ENCODE measurements around the gene SYNGAP1.

- no peak for TF ChIP-seq MAZ (IDR thresholded peaks at IDR 0.05; ENCODE audit: borderline replicate concordance, low read depth, low read length)
- no peak for TF ChIP-seq CTCF (conservative IDR thresholded peaks at IDR 0.05; ENCODE audit: low read depth, low read length)
- TF ChIP-seq POLR2A (IDR thresholded peaks at IDR 0.05; ENCODE audit: low read depth, low read length): no peak
- no peak for TF ChIP-seq FOS (IDR thresholded peaks at IDR 0.05; ENCODE audit: low read depth, low read length)
- TF ChIP-seq CHD1 (IDR thresholded peaks at IDR 0.05; ENCODE audit: low read depth, low read length): no peak
- TF ChIP-seq SMC3 (IDR thresholded peaks at IDR 0.05; ENCODE audit: low read depth, low read length): no peak
- TF ChIP-seq BHLHE40 (IDR thresholded peaks at IDR 0.05; ENCODE audit: low read depth, low read length): no peak
- TF ChIP-seq MXI1 (IDR thresholded peaks at IDR 0.05; ENCODE audit: borderline replicate concordance, low read depth, low read length): no peak
- no peak for TF ChIP-seq RAD21 (IDR thresholded peaks at IDR 0.05; ENCODE audit: low read length)
- TF ChIP-seq RFX5 (IDR thresholded peaks at IDR 0.05; ENCODE audit: low read depth, low read length): no peak
These were observed 77.3 kb downstream of the SYNGAP1 start for GRCh38 chr6:33497157-33497556.
